ENCODE measurements around the gene FOSB. TPM values are rescaled to one million over a fixed set of nuclear protein-coding genes. Genes with fewer than 3 reads are reported as not detected.

FOSB gene
- total and polyA plus RNA-seq, 2 donors (not counting 3 experiments of a cell fraction or from before 2014, with no cell fraction given): 2.0 to 10.7 TPM

DNA sequence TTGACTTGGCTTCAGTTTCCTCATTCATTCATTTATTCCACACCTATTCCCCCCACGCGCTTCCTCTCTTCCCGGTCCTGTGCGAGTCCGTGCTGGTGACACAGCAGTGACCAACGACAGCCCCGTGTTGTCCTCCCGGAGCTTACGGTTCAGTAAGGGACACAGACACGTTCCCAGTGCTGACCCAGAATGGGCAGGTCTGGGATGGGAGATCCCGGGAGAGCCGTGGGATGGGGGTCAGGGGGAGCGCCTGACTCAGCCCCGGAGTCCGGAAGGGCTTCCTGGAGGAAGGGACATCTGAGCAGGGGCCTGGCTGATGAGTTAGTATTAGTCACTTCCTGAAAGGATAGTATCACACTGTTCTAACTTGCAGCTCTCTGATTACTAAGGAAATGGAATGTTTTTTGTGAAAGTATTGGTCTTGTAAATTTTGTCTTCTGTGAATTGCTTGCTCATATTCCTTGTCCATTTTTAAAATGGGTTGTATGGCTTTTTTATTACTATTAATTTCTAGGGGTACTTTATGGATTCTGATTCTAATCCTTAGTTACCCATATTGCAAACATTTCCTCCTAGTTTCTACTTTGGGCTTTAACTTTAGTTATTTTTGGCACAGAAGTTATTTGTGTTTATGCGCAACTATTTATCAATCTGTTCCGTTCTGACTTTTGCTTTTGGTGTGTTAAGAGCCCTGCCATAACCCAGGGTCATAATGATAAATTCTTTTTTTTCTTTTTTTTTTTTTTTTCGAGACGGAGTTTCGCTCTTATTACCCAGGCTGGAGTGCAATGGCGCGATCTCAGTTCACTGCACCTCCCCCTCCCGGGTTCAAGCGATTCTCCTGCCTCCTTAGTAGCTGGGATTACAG is 43.4 kb upstream of the FOSB start:
- Histone ChIP-seq H3K36me3 (ENCODE audit: control insufficient read depth in 2 of 2, extremely low read depth in 1 of 2, insufficient read depth in 2 of 2, low read length in 2 of 2) (peaks cover 0 to 4% of the 10 kb centered on the region in 2 experiments), H3K4me3 (replicated peaks in 1 of 3; ENCODE audit: insufficient read depth in 1 of 3, low read depth in 1 of 3, low read length in 3 of 3) (peak overlapping the region; percentile 59 to 74 (median 73)), H3K9me3 (replicated peaks; ENCODE audit: control insufficient read depth, insufficient read depth, low read length) (no peaks in the 10 kb centered on the region), H3K4me1 (ENCODE audit: control insufficient read depth, extremely low read depth, insufficient read depth, low read length) (peaks cover 30% of the 10 kb centered on the region), H3K27me3 (ENCODE audit: control insufficient read depth in 2 of 2, insufficient read depth in 2 of 2, low read length in 2 of 2) (no peaks in the 10 kb centered on the region), H3K27ac (ENCODE audit: insufficient read depth, low read depth, low read length) (peak overlapping the region; percentile 100), H3K9me1 (replicated peaks; ENCODE audit: control insufficient read depth, extremely low read depth, insufficient read depth, low read length) (no peaks in the 10 kb centered on the region), H3K79me2 (ENCODE audit: control insufficient read depth, insufficient read depth, low read length) (peaks cover 27% of the 10 kb centered on the region), H4K20me1 (replicated peaks; ENCODE audit: control insufficient read depth, extremely low read depth, insufficient read depth, low read length) (no peaks in the 10 kb centered on the region), H3K9ac (replicated peaks; ENCODE audit: extremely low read depth, insufficient read depth, low read length) (peak overlapping the region; percentile 94), H3K4me2 (ENCODE audit: insufficient read depth, low read length) (peak overlapping the region; percentile 99), H2AFZ (ENCODE audit: low read depth, low read length) (no peak overlapping the region)
- intact Hi-C loops (cut with micrococcal nuclease): loop anchor here (1.0 to 5.0 kb wide), 5 partner anchors 15 to 268 kb away; partner anchors contain the start of genes OPA3, QPCTL and SNRPD2
- DNase-seq (ENCODE audit: low read depth, low spot score) (peak; percentile 95), FAIRE-seq (peak; percentile 99)
- TF ChIP-seq, protein P1, sequence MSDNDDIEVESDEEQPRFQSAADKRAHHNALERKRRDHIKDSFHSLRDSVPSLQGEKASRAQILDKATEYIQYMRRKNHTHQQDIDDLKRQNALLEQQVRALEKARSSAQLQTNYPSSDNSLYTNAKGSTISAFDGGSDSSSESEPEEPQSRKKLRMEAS (IDR thresholded peaks at IDR 0.05; ENCODE audit: insufficient read depth, insufficient read length): no peak
- TF ChIP-seq GATA2 (IDR thresholded peaks at IDR 0.05; ENCODE audit: insufficient read depth, insufficient read length, low read depth, low read length): peak; percentile 79
- peak; percentile 95 for TF ChIP-seq POLR2AphosphoS5 (IDR thresholded peaks at IDR 0.05; ENCODE audit: insufficient read depth, low read depth, low read length)
- no peak for TF ChIP-seq EZH2 (IDR thresholded peaks at IDR 0.05; ENCODE audit: borderline replicate concordance, low read depth, low read length, severe bottlenecking)
- peak; percentile 99 for TF ChIP-seq JUN (IDR thresholded peaks at IDR 0.05; ENCODE audit: borderline replicate concordance, insufficient read depth, insufficient read length, low read depth)
- no peak for TF ChIP-seq MYC (IDR thresholded peaks at IDR 0.05; ENCODE audit: low read depth, low read length)
- TF ChIP-seq, protein P2, sequence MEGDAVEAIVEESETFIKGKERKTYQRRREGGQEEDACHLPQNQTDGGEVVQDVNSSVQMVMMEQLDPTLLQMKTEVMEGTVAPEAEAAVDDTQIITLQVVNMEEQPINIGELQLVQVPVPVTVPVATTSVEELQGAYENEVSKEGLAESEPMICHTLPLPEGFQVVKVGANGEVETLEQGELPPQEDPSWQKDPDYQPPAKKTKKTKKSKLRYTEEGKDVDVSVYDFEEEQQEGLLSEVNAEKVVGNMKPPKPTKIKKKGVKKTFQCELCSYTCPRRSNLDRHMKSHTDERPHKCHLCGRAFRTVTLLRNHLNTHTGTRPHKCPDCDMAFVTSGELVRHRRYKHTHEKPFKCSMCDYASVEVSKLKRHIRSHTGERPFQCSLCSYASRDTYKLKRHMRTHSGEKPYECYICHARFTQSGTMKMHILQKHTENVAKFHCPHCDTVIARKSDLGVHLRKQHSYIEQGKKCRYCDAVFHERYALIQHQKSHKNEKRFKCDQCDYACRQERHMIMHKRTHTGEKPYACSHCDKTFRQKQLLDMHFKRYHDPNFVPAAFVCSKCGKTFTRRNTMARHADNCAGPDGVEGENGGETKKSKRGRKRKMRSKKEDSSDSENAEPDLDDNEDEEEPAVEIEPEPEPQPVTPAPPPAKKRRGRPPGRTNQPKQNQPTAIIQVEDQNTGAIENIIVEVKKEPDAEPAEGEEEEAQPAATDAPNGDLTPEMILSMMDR (IDR thresholded peaks at IDR 0.05; ENCODE audit: extremely low read depth in 1 of 2, insufficient read depth in 1 of 2, low read depth in 1 of 2, low read length in 2 of 2): no peak
- TF ChIP-seq FOS (IDR thresholded peaks at IDR 0.05; ENCODE audit: borderline replicate concordance, insufficient read depth, low read length): peak; percentile 100
- peak; percentile 65 for TF ChIP-seq POLR2A (IDR thresholded peaks at IDR 0.05; ENCODE audit: low read depth, low read length)
- BruUV-seq (replicated peaks): TSS peak; percentile 59
- dilution Hi-C loops (cut with MboI; ENCODE audit: extremely low pct_ligation_motif_present, low sequenced_read_pairs): no loop called here
- ChIA-PET POLR2A (interaction anchor here (0.6 to 1.0 kb wide), 3 partner anchors 10 to 301 kb away, joined by 3 read pairs; partner anchors contain the start of gene PPP1R13L), CTCF (interaction anchor here (0.7 to 2.8 kb wide), 12 partner anchors 9 to 217 kb away, joined by 3 to 30 read pairs (median 4); partner anchors contain the start of genes FOSB and PPP1R13L)

Data from endothelial cell of umbilical vein (primary cell).